ENCODE results near the gene JPH3.

Gene JPH3

GRCh38 chr16:87619360-87620200, 17.3 kb downstream of the JPH3 start:
- TF ChIP-seq, protein P1, sequence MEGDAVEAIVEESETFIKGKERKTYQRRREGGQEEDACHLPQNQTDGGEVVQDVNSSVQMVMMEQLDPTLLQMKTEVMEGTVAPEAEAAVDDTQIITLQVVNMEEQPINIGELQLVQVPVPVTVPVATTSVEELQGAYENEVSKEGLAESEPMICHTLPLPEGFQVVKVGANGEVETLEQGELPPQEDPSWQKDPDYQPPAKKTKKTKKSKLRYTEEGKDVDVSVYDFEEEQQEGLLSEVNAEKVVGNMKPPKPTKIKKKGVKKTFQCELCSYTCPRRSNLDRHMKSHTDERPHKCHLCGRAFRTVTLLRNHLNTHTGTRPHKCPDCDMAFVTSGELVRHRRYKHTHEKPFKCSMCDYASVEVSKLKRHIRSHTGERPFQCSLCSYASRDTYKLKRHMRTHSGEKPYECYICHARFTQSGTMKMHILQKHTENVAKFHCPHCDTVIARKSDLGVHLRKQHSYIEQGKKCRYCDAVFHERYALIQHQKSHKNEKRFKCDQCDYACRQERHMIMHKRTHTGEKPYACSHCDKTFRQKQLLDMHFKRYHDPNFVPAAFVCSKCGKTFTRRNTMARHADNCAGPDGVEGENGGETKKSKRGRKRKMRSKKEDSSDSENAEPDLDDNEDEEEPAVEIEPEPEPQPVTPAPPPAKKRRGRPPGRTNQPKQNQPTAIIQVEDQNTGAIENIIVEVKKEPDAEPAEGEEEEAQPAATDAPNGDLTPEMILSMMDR (IDR thresholded peaks at IDR 0.05), result no peak
- no peak overlapping the region for H3K27ac ChIP-seq
- DNase-seq (ENCODE audit: low spot score), result no peak
- H3K4me3 ChIP-seq, result no peak overlapping the region

- Histone ChIP-seq H3K4me3 (no peak overlapping the region), H3K27ac (no peak overlapping the region)
- TF ChIP-seq, protein P1 (IDR thresholded peaks at IDR 0.05), result no peak
- no peak for DNase-seq (ENCODE audit: low spot score)
Observed at GRCh38 chr16:87620201-87620495, 17.8 kb downstream of the JPH3 start.

DNA sequence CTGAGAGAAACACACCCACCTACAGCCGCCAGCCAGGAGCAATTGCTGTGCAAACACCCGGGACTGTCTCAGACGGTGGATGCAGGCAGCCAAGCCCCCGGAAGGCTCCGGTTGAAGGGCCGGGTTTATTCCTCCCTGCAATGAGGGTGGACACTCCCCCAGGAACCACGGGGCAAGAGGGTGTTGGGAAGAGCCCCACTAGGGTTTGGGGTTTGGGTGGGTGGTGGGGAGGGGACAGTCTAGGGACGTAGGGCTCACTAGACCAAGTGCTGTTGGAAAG, 19.2 kb downstream of the JPH3 start:
- TF ChIP-seq, protein P1 (IDR thresholded peaks at IDR 0.05), result no peak
- Histone ChIP-seq H3K4me3 (no peak overlapping the region), H3K27ac (no peak overlapping the region)
- no peak for DNase-seq (ENCODE audit: low spot score)

DNA sequence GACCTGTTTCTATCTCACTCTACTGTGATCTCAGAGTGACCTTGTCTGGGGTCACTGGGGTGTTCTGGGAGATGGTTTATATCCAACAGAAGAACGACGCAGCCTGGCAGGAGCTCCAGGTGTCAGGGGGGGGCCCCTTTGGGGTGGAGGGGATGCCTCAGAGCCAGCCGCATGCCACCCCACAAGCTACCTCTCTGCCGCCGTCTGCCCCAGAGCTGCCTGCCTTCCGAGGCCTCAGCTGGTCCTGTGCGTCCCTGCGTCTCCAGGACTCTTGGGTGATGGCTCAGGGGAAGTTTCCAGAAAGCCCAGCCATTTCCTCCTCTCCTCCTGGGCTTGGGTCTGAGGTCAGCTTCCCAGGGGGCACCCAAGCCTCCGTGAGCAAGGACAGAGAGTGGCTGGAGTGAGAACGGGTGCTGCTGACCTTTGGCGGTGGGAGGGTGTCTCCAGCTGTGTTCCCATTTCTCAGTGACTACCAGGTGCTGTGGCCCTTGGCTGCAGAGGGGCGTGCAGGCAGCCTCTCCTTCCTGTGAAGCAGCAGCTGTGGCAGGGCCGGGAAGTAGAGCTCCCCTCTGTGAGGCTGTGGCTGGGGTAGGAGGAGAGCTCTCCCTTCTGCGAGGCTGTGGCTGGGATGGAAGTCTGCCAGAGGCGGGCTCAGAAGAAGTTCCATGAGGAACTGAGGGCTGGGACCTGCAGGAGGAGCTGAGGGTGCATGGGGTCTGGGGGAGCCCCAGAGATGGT, 19.8 kb downstream of the JPH3 start:
- TF ChIP-seq, protein P1 (IDR thresholded peaks at IDR 0.05), result no peak

GRCh38 chr16:87622756-87623319, 20.5 kb downstream of the JPH3 start:
- Histone ChIP-seq H3K4me3 (no peak overlapping the region), H3K27ac (no peak overlapping the region)
- TF ChIP-seq, protein P1 (IDR thresholded peaks at IDR 0.05), result no peak
- DNase-seq (ENCODE audit: low spot score), result no peak

More for the DNA sequence above, 19.8 kb downstream of the JPH3 start:
- no peak for DNase-seq (ENCODE audit: low spot score)
- no peak overlapping the region for H3K27ac ChIP-seq
- H3K4me3 ChIP-seq, result no peak overlapping the region

- Histone ChIP-seq H3K27ac (no peak overlapping the region), H3K4me3 (no peak overlapping the region)
- no peak for DNase-seq (ENCODE audit: low spot score)
- TF ChIP-seq, protein P1 (IDR thresholded peaks at IDR 0.05), result no peak
Observed at GRCh38 chr16:87625241-87625797, 23.0 kb downstream of the JPH3 start.

All from coronary artery (tissue), 2 donors.